Stimulated activated effector memory CD8-positive, alpha-beta T cell treated with anti-CD3 and anti-CD28 coated beads, Interleukin-12 subunit alpha, Interleukin-12 subunit beta, amount 100 ng/mL, for 72 hours (primary cell): Measurements from ENCODE around the gene CAD.
A peak's percentile ranks its signal among the peaks of the same experiment; 100 is the strongest.
"Not testable (repeated sequence)": the region's sequence is repeated elsewhere in the genome, so short reads cannot be mapped to it uniquely, and the experiment has no call there.

ENCODE experiments used
- ATAC-seq: fragments of 150-1000 bp; cut with Tn5 transposase; 2 replicates; pipeline ENCODE4 v1.10.0; 2021
- DNase-seq, 2 donors: peaks; one replicate each; pipeline ENCODE4 v3.0.0; 2021 to 2022; ENCODE audit warnings: low spot score in 2 of 2
- H3K27ac Mint-ChIP-seq: one replicate; pipeline ENCODE4 v1.8.0; 2022; ENCODE audit warnings: mild to moderate bottlenecking, mixed read lengths
- H3K36me3 Mint-ChIP-seq: one replicate; pipeline ENCODE4 v1.8.0; 2022; ENCODE audit warnings: mild to moderate bottlenecking, mixed read lengths
- H3K4me1 Mint-ChIP-seq: one replicate; pipeline ENCODE4 v1.8.0; 2022; ENCODE audit warnings: mixed read lengths
- H3K4me3 Mint-ChIP-seq: one replicate; pipeline ENCODE4 v1.8.0; 2022; ENCODE audit warnings: mild to moderate bottlenecking, mixed read lengths
- H3K9me3 Mint-ChIP-seq: one replicate; pipeline ENCODE4 v1.8.0; 2022; ENCODE audit warnings: mixed read lengths

CAD gene

GRCh38 chr2:27270670-27271069 is 53.5 kb downstream of the CAD start:
- no peaks in the 10 kb centered on the region for H3K36me3 Mint-ChIP-seq
- H3K4me1 Mint-ChIP-seq, result peaks cover 1% of the 10 kb centered on the region
- H3K4me3 Mint-ChIP-seq, result no peak overlapping the region
- H3K9me3 Mint-ChIP-seq, result no peaks in the 10 kb centered on the region
- DNase-seq (no peak), ATAC-seq (no peak)
- H3K27ac Mint-ChIP-seq, result no peak overlapping the region

- no peaks in the 10 kb centered on the region for H3K36me3 Mint-ChIP-seq
- no peak overlapping the region for H3K4me3 Mint-ChIP-seq
- no peak overlapping the region for H3K27ac Mint-ChIP-seq
- no peaks in the 10 kb centered on the region for H3K4me1 Mint-ChIP-seq
- H3K9me3 Mint-ChIP-seq, result no peaks in the 10 kb centered on the region
- DNase-seq, result no peak
- ATAC-seq, result no peak
These were observed 54.6 kb downstream of the CAD start for GRCh38 chr2:27271631-27272340.

GRCh38 chr2:27272537-27273522 is 55.7 kb downstream of the CAD start:
- H3K36me3 Mint-ChIP-seq, DNase-seq, H3K27ac Mint-ChIP-seq, ATAC-seq, H3K9me3 Mint-ChIP-seq, H3K4me1 Mint-ChIP-seq, H3K4me3 Mint-ChIP-seq: not testable (repeated sequence)

- ATAC-seq (no peak), DNase-seq (no peak)
- Mint-ChIP-seq H3K4me3 (no peak within 1 kb of the TSS), H3K9me3 (no peaks in the 10 kb centered on the region), H3K4me1 (no peaks in the 10 kb centered on the region), H3K36me3 (no peaks in the 10 kb centered on the region), H3K27ac (no peak within 1 kb of the TSS)
These were observed 58.3 kb downstream of the CAD start, which contains the start of gene DNAJC5G for GRCh38 chr2:27275211-27276150. Gene DNAJC5G (plus strand): TSS chr2:27275433. CDS start chr2:27276729, 1,296 bp downstream.

GRCh38 chr2:27278010-27278409 is 60.8 kb downstream of the CAD start:
- H3K4me1 Mint-ChIP-seq, result no peaks in the 10 kb centered on the region
- no peak for DNase-seq
- no peak overlapping the region for H3K4me3 Mint-ChIP-seq
- no peaks in the 10 kb centered on the region for H3K9me3 Mint-ChIP-seq
- no peak overlapping the region for H3K27ac Mint-ChIP-seq
- no peak for ATAC-seq
- no peaks in the 10 kb centered on the region for H3K36me3 Mint-ChIP-seq

- Mint-ChIP-seq H3K4me1 (no peaks in the 10 kb centered on the region), H3K4me3 (no peak overlapping the region), H3K27ac (no peak overlapping the region), H3K9me3 (no peaks in the 10 kb centered on the region), H3K36me3 (no peaks in the 10 kb centered on the region)
- no peak for DNase-seq
- no peak for ATAC-seq
These were observed 63.7 kb downstream of the CAD start for GRCh38 chr2:27280826-27281225.

GRCh38 chr2:27281442-27281841 is 64.3 kb downstream of the CAD start:
- Mint-ChIP-seq H3K27ac (no peak overlapping the region), H3K9me3 (no peaks in the 10 kb centered on the region), H3K36me3 (no peaks in the 10 kb centered on the region), H3K4me3 (no peak overlapping the region), H3K4me1 (no peaks in the 10 kb centered on the region)
- DNase-seq, result no peak
- no peak for ATAC-seq

- H3K4me1 Mint-ChIP-seq, result no peaks in the 10 kb centered on the region
- no peaks in the 10 kb centered on the region for H3K36me3 Mint-ChIP-seq
- peak; percentile 26 for ATAC-seq
- no peak for DNase-seq
- no peak within 1 kb of the TSS for H3K27ac Mint-ChIP-seq
- no peaks in the 10 kb centered on the region for H3K9me3 Mint-ChIP-seq
- H3K4me3 Mint-ChIP-seq, result no peak within 1 kb of the TSS
These were observed 64.8 kb downstream of the CAD start, which contains the start of gene TRIM54 for GRCh38 chr2:27281855-27282559. Gene TRIM54 (plus strand): TSS chr2:27282429. CDS start chr2:27282732, 303 bp downstream.

GRCh38 chr2:27282892-27283291 is 65.7 kb downstream of the CAD start:
- H3K9me3 Mint-ChIP-seq, result no peaks in the 10 kb centered on the region
- DNase-seq, result no peak
- H3K36me3 Mint-ChIP-seq, result no peaks in the 10 kb centered on the region
- no peak for ATAC-seq
- no peak overlapping the region for H3K4me3 Mint-ChIP-seq
- H3K4me1 Mint-ChIP-seq, result no peaks in the 10 kb centered on the region
- H3K27ac Mint-ChIP-seq, result no peak overlapping the region

- Mint-ChIP-seq H3K36me3 (no peaks in the 10 kb centered on the region), H3K4me3 (no peak overlapping the region), H3K9me3 (no peaks in the 10 kb centered on the region), H3K27ac (no peak overlapping the region), H3K4me1 (no peaks in the 10 kb centered on the region)
- DNase-seq (no peak), ATAC-seq (no peak)
These were observed 67.8 kb downstream of the CAD start for GRCh38 chr2:27284996-27285395.

GRCh38 chr2:27285481-27285880 is 68.3 kb downstream of the CAD start:
- H3K9me3 Mint-ChIP-seq, result no peaks in the 10 kb centered on the region
- ATAC-seq (no peak), DNase-seq (no peak)
- no peaks in the 10 kb centered on the region for H3K4me1 Mint-ChIP-seq
- H3K27ac Mint-ChIP-seq, result no peak overlapping the region
- H3K36me3 Mint-ChIP-seq, result no peaks in the 10 kb centered on the region
- no peak overlapping the region for H3K4me3 Mint-ChIP-seq

GRCh38 chr2:27288610-27289009 is 71.4 kb downstream of the CAD start:
- DNase-seq, result no peak

GRCh38 chr2:27290549-27290948 is 73.4 kb downstream of the CAD start:
- no peak for DNase-seq
- no peak overlapping the region for H3K4me3 Mint-ChIP-seq
- no peak overlapping the region for H3K27ac Mint-ChIP-seq

More at GRCh38 chr2:27288610-27289009, 71.4 kb downstream of the CAD start:
- Mint-ChIP-seq H3K27ac (no peak overlapping the region), H3K9me3 (no peaks in the 10 kb centered on the region), H3K36me3 (no peaks in the 10 kb centered on the region), H3K4me3 (no peak overlapping the region), H3K4me1 (no peaks in the 10 kb centered on the region)
- no peak for ATAC-seq

GRCh38 chr2:27291865-27292264 is 74.7 kb downstream of the CAD start:
- DNase-seq (no peak), ATAC-seq (no peak)
- Mint-ChIP-seq H3K36me3 (no peaks in the 10 kb centered on the region), H3K27ac (no peak overlapping the region), H3K4me1 (no peaks in the 10 kb centered on the region), H3K4me3 (no peak overlapping the region), H3K9me3 (no peaks in the 10 kb centered on the region)

More at GRCh38 chr2:27290549-27290948, 73.4 kb downstream of the CAD start:
- ATAC-seq, result no peak
- Mint-ChIP-seq H3K4me1 (no peaks in the 10 kb centered on the region), H3K9me3 (no peaks in the 10 kb centered on the region), H3K36me3 (no peaks in the 10 kb centered on the region)
